ENCODE measurements around the gene PLCB1. TPM values are rescaled to one million over a fixed set of nuclear protein-coding genes. Genes with fewer than 3 reads are reported as not detected.

The PLCB1 gene
- total RNA-seq, 2 donors from 2014 or later, result 7.3 to 45.5 TPM

DNA sequence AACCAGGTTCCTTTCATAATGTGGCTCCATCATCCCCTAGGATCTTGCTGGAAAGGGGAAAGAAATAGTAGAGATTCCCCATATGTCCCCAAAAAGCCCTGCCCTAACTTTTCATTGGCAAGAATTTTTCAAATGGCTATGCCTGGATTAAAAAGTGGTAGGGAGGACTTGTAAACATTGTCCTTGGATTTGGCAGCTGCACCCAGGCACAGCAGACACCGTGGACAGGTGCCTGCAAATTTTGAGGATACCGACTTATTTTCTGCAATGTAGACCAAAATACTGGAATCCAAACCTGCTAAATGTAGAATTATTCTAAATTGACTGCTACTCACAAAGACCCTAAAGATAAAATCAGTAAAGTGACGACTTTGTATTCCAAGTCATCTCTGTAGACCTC, 733.6 kb downstream of the PLCB1 start:
- H3K4me3 ChIP-seq, result no peak overlapping the region
- H3K27me3 ChIP-seq, result no peaks in the 10 kb centered on the region
- H3K27ac ChIP-seq, result no peak overlapping the region
- no peaks in the 10 kb centered on the region for H3K36me3 ChIP-seq
- no peak for DNase-seq (ENCODE audit: low spot score)
- TF ChIP-seq, protein P1, sequence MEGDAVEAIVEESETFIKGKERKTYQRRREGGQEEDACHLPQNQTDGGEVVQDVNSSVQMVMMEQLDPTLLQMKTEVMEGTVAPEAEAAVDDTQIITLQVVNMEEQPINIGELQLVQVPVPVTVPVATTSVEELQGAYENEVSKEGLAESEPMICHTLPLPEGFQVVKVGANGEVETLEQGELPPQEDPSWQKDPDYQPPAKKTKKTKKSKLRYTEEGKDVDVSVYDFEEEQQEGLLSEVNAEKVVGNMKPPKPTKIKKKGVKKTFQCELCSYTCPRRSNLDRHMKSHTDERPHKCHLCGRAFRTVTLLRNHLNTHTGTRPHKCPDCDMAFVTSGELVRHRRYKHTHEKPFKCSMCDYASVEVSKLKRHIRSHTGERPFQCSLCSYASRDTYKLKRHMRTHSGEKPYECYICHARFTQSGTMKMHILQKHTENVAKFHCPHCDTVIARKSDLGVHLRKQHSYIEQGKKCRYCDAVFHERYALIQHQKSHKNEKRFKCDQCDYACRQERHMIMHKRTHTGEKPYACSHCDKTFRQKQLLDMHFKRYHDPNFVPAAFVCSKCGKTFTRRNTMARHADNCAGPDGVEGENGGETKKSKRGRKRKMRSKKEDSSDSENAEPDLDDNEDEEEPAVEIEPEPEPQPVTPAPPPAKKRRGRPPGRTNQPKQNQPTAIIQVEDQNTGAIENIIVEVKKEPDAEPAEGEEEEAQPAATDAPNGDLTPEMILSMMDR (IDR thresholded peaks at IDR 0.05), result no peak
- H3K9me3 ChIP-seq, result no peaks in the 10 kb centered on the region
- H3K4me1 ChIP-seq, result no peaks in the 10 kb centered on the region

DNA sequence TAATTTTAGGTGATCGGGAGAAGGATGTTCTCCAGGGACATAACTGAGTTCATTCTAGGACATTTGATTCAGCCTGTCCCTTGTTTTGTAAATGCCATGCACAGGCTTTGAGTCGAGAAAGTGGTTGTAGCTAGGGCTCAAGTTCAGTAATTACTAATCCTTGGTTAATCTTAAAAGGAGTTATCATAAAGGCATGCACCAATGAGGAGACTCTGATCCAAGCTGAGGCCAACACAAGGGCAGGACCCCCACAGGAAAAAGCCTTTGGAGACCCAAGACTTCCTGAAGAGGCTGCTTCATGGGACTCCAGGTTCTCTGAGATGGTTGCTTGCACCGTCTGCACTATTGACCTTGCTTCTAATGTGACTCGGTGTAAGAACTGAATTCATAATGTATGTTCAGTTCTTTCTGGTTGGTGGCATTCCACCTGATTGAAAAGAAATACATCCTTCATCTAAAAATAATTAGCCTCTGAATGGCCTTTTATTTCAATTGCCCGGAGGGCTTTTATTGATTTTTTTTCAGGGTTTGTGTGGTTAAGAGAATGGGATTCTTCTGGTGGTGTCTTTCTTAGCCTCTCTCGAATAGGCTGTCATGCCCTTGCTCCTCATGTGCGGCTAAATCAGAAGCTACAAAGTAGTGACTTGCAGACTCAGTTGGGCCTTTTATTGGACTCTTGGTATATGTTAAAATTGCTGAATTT, 735.1 kb downstream of the PLCB1 start:
- Histone ChIP-seq H3K4me3 (no peak overlapping the region), H3K27ac (no peak overlapping the region), H3K36me3 (no peaks in the 10 kb centered on the region), H3K9me3 (no peaks in the 10 kb centered on the region), H3K27me3 (no peaks in the 10 kb centered on the region), H3K4me1 (no peaks in the 10 kb centered on the region)
- TF ChIP-seq, protein P1 (IDR thresholded peaks at IDR 0.05), result no peak
- no peak for DNase-seq (ENCODE audit: low spot score)

DNA sequence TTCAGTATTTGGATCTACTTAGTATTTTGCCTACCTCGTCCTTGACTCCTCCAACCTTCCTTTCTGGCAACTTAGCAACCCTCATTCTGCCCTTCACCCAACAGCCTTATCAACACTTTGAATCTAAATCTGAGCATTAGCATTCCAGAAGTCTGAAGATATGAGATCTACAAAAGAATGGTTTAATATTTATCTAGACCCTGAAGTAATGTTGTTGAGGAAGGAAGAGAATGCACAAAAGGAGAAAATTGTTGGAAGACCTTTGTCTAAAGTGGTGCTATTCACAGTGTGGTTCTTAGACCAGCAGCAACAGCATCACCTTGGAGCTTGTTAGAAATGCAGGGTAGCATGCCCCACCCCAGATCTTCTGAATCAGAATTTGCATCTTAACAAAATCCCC, 738.6 kb downstream of the PLCB1 start:
- no peaks in the 10 kb centered on the region for H3K9me3 ChIP-seq
- no peak for DNase-seq (ENCODE audit: low spot score)
- no peak overlapping the region for H3K4me3 ChIP-seq
- no peaks in the 10 kb centered on the region for H3K27me3 ChIP-seq
- no peaks in the 10 kb centered on the region for H3K36me3 ChIP-seq
- no peaks in the 10 kb centered on the region for H3K4me1 ChIP-seq
- no peak overlapping the region for H3K27ac ChIP-seq
- TF ChIP-seq, protein P1 (IDR thresholded peaks at IDR 0.05), result no peak

DNA sequence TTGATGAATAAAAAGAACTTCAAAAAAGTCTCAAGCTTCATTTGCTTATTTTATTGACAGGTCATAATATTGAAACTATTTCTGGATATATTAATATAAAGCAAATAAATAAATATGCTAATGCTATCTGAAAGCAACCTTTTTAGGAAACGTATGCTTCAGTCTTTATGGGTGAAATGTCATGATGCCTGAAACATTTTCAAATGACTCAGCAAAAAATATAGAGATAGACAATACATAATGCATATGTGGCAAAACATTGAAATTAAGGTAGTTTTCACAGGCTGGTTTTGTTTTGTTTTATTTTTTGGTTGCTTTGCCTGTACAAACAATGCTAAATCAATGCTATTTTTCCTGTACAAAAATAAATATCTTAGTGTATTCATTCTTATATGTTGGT, 742.4 kb downstream of the PLCB1 start:
- Histone ChIP-seq H3K27ac (no peak overlapping the region), H3K36me3 (no peaks in the 10 kb centered on the region), H3K4me3 (no peak overlapping the region), H3K27me3 (no peaks in the 10 kb centered on the region), H3K4me1 (no peaks in the 10 kb centered on the region), H3K9me3 (no peaks in the 10 kb centered on the region)
- TF ChIP-seq, protein P1 (IDR thresholded peaks at IDR 0.05), result no peak
- no peak for DNase-seq (ENCODE audit: low spot score)

DNA sequence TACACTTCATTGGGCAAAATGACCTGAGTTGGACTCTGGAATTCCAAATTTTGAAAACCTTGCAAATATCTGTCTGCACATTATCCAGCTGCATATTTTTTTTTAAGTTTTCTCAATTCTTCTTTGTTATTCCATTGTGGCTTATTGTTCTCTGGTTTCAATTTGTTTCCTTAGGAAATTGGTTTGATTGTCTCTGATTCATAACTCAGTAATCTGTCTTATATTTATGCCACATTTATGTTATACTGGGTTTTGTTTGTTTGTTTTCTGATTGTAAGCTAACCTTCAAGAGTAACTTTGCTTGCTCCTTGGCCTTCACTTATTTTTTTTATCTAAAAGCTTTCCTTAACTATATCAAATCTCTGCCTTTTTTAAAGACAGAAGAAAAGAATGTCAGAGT, 743.5 kb downstream of the PLCB1 start:
- no peak overlapping the region for H3K27ac ChIP-seq
- TF ChIP-seq, protein P1 (IDR thresholded peaks at IDR 0.05), result no peak
- DNase-seq (ENCODE audit: low spot score), result no peak

DNA sequence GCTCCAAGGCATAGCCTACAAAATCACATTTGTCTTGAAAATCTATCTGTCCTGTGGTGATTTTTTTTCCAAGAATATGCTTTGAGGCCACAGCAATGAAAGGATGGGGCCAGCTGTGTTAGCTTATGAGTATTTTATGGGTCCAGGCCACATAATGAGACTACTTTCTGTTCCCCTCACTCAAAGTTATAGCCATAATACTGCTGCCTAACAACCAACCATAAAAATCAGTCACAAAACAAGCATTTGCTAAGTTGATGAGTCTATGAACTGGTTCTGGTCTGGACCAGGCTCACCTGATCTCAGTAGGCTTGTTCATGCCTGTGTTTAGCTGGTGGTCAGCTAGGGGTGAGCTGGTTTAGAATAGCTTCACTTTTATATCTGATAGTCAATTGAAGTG, 744.3 kb downstream of the PLCB1 start:
- Histone ChIP-seq H3K9me3 (no peaks in the 10 kb centered on the region), H3K27ac (no peak overlapping the region)
- TF ChIP-seq, protein P1 (IDR thresholded peaks at IDR 0.05), result no peak

More for the DNA sequence above, 743.5 kb downstream of the PLCB1 start:
- H3K4me3 ChIP-seq, result no peak overlapping the region
- no peaks in the 10 kb centered on the region for H3K36me3 ChIP-seq
- H3K9me3 ChIP-seq, result no peaks in the 10 kb centered on the region
- H3K27me3 ChIP-seq, result no peaks in the 10 kb centered on the region
- no peaks in the 10 kb centered on the region for H3K4me1 ChIP-seq

More for the DNA sequence above, 744.3 kb downstream of the PLCB1 start:
- H3K4me3 ChIP-seq, result no peak overlapping the region
- DNase-seq (ENCODE audit: low spot score), result no peak
- no peaks in the 10 kb centered on the region for H3K36me3 ChIP-seq
- H3K4me1 ChIP-seq, result no peaks in the 10 kb centered on the region
- no peaks in the 10 kb centered on the region for H3K27me3 ChIP-seq

Data from right atrium auricular region (tissue), 2 donors.